ENCODE data around the gene EXOG. TPM values are rescaled to one million over a fixed set of nuclear protein-coding genes. Genes with fewer than 3 reads are reported as not detected.
A peak's percentile ranks its signal among the peaks of the same experiment; 100 is the strongest.

The EXOG gene
- total and polyA plus RNA-seq, 10 of the 15 experiments (the other 5 are each of a cell fraction or from before 2014, with no cell fraction given) = 7.8 to 20.9 (median 19.6) TPM

GRCh38 chr3:38519651-38520050 is 23.5 kb downstream of the EXOG start:
- Histone ChIP-seq H3K27me3 (replicated peaks in 1 of 2; ENCODE audit: control insufficient read depth in 2 of 2, insufficient read depth in 2 of 2, low read length in 1 of 2) (no peaks in the 10 kb centered on the region), H3K27ac (ENCODE audit: control insufficient read depth, insufficient read depth) (no peak overlapping the region), H3K4me1 (ENCODE audit: control insufficient read depth, insufficient read depth, low read length) (no peaks in the 10 kb centered on the region), H2AFZ (ENCODE audit: control insufficient read depth, low read depth, low read length) (no peak overlapping the region), H3K4me3 (no peak overlapping the region), H3K36me3 (ENCODE audit: control insufficient read depth in 2 of 2, insufficient read depth in 2 of 2, low read length in 1 of 2) (peaks cover 2 to 12% of the 10 kb centered on the region in 2 experiments; a peak in 3 of 4 replicates), H3K9ac (ENCODE audit: control insufficient read depth, insufficient read depth, low read length) (no peak overlapping the region), H3K79me2 (ENCODE audit: control insufficient read depth, insufficient read depth, low read length) (no peaks in the 10 kb centered on the region), H3K4me2 (ENCODE audit: control insufficient read depth, insufficient read depth) (no peak overlapping the region), H4K20me1 (ENCODE audit: control insufficient read depth, insufficient read depth) (no peaks in the 10 kb centered on the region), H3K9me3 (replicated peaks; ENCODE audit: control insufficient read depth, insufficient read depth, low read length) (no peaks in the 10 kb centered on the region)
- no peak for DNase-seq (ENCODE audit: low read depth, low spot score)
- ChIA-PET RAD21 (ENCODE audit: unreplicated experiment) (interaction anchor here (1.2 to 3.6 kb wide), 6 partner anchors 9 to 480 kb away, joined by 3 to 26 read pairs (median 6); no protein-coding TSS in a partner anchor), SMC1A (ENCODE audit: uncharacterized antibody, unreplicated experiment) (interaction anchor here (1.3 to 3.5 kb wide), 9 partner anchors 9 to 768 kb away, joined by 3 to 26 read pairs (median 8); partner anchors contain the start of gene EXOG), POLR2A (no interaction called here), CTCF (interaction anchor here (0.8 to 7.0 kb wide), 14 partner anchors 9 to 511 kb away, joined by 3 to 120 read pairs (median 6); partner anchors contain the start of genes EXOG and XYLB)
- no peak for ATAC-seq
- BruUV-seq (replicated peaks) = no TSS peak
- intact Hi-C loops (cut with micrococcal nuclease; ENCODE audit: unreplicated experiment) (loop anchor here (10.0 kb wide), 1 partner anchor 325 kb away; no protein-coding TSS in a partner anchor), in situ Hi-C loops (cut with MboI) (loop anchor here (5.0 kb wide), 1 partner anchor 128 kb away; the partner anchor contains the start of gene SCN5A)
- WGBS (ENCODE audit: insufficient coverage, insufficient replicate concordance, low lambda C conversion rate, missing lambda C conversion rate) = 66% methylated on average over 5 of the region's 5 CpGs
- no peak for FAIRE-seq
- TF ChIP-seq RELA (IDR thresholded peaks at IDR 0.05; ENCODE audit: borderline replicate concordance, partially characterized antibody) (no peak), ZNF217 (IDR thresholded peaks at IDR 0.05) (no peak)

- 0% methylated on average over 5 of the region's 5 CpGs for WGBS (ENCODE audit: insufficient coverage, insufficient replicate concordance, low lambda C conversion rate, missing lambda C conversion rate)
- intact Hi-C loops (cut with micrococcal nuclease; ENCODE audit: unreplicated experiment) (loop anchor here (1.0 to 10.0 kb wide), 2 partner anchors 130 to 323 kb away; no protein-coding TSS in a partner anchor), in situ Hi-C loops (cut with MboI) (loop anchor here (5.0 kb wide), 1 partner anchor 126 kb away; the partner anchor contains the start of gene SCN5A)
- POLR2A ChIA-PET = no interaction called here
- no peak overlapping the region; the same call in 1 of the 2 replicates for H2AFZ ChIP-seq (ENCODE audit: control insufficient read depth, low read depth, low read length)
- H3K4me2 ChIP-seq (ENCODE audit: control insufficient read depth, insufficient read depth) = no peak overlapping the region
- H3K79me2 ChIP-seq (ENCODE audit: control insufficient read depth, insufficient read depth, low read length) = no peaks in the 10 kb centered on the region
- DNase-seq (ENCODE audit: low read depth, low spot score) = peak; percentile 27
- no peaks in the 10 kb centered on the region for H3K27me3 ChIP-seq (replicated peaks in 1 of 2; ENCODE audit: control insufficient read depth in 2 of 2, insufficient read depth in 2 of 2, low read length in 1 of 2)
- H3K9me3 ChIP-seq (replicated peaks; ENCODE audit: control insufficient read depth, insufficient read depth, low read length) = no peaks in the 10 kb centered on the region
- ATAC-seq = peak; percentile 78
- no peak overlapping the region for H3K4me3 ChIP-seq
- RAD21 ChIA-PET (ENCODE audit: unreplicated experiment) = interaction anchor here (0.7 to 3.6 kb wide), 13 partner anchors 11 to 767 kb away, joined by 3 to 26 read pairs (median 7); partner anchors contain the start of gene EXOG
- no TSS peak for BruUV-seq (replicated peaks)
- peak; percentile 91 for FAIRE-seq
- no peaks in the 10 kb centered on the region for H4K20me1 ChIP-seq (ENCODE audit: control insufficient read depth, insufficient read depth)
- H3K4me1 ChIP-seq (ENCODE audit: control insufficient read depth, insufficient read depth, low read length) = no peaks in the 10 kb centered on the region
- H3K27ac ChIP-seq (ENCODE audit: control insufficient read depth, insufficient read depth) = no peak overlapping the region
- SMC1A ChIA-PET (ENCODE audit: uncharacterized antibody, unreplicated experiment) = interaction anchor here (0.7 to 3.5 kb wide), 33 partner anchors 9 to 771 kb away, joined by 3 to 26 read pairs (median 5); partner anchors contain the start of genes EXOG and XYLB
- no peak overlapping the region for H3K9ac ChIP-seq (ENCODE audit: control insufficient read depth, insufficient read depth, low read length)
- peaks cover 0 to 19% of the 10 kb centered on the region in 2 experiments for H3K36me3 ChIP-seq (ENCODE audit: control insufficient read depth in 2 of 2, insufficient read depth in 2 of 2, low read length in 1 of 2)
- CTCF ChIA-PET = interaction anchor here (0.6 to 7.0 kb wide), 66 partner anchors 8 to 767 kb away, joined by 3 to 120 read pairs (median 5); partner anchors contain the start of genes EXOG and XYLB
- TF ChIP-seq CTCF (IDR thresholded peaks at IDR 0.05 in 2 of 3, conservative IDR thresholded peaks at IDR 0.05 in 1 of 3; ENCODE audit: control insufficient read depth in 2 of 3, extremely low read depth in 1 of 3, insufficient read depth in 1 of 3, low read depth in 3 of 3, low read length in 3 of 3) (peak; percentile 85 to 95 (median 91)), MLLT1 (IDR thresholded peaks at IDR 0.05) (no peak), SMC3 (IDR thresholded peaks at IDR 0.05; ENCODE audit: borderline replicate concordance, low read length) (peak; percentile 81; the same call in 1 of the 2 replicates), ASH2L (IDR thresholded peaks at IDR 0.05; ENCODE audit: borderline replicate concordance, low read depth) (no peak), CHD2 (IDR thresholded peaks at IDR 0.05; ENCODE audit: borderline replicate concordance, low read depth, low read length) (no peak)
- TF ChIP-seq, protein P1, sequence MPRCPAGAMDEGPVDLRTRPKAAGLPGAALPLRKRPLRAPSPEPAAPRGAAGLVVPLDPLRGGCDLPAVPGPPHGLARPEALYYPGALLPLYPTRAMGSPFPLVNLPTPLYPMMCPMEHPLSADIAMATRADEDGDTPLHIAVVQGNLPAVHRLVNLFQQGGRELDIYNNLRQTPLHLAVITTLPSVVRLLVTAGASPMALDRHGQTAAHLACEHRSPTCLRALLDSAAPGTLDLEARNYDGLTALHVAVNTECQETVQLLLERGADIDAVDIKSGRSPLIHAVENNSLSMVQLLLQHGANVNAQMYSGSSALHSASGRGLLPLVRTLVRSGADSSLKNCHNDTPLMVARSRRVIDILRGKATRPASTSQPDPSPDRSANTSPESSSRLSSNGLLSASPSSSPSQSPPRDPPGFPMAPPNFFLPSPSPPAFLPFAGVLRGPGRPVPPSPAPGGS (IDR thresholded peaks at IDR 0.05; ENCODE audit: borderline replicate concordance, insufficient read depth, low read depth, low read length, poor library complexity, severe bottlenecking) = no peak
These were observed 25.3 kb downstream of the EXOG start for GRCh38 chr3:38521391-38521987.
